Neural cell (in vitro differentiated cells): Measurements from ENCODE around the gene LDAF1.

Experiments
- CTCF ChIP-seq: fragments of 450-650 bp; IDR thresholded peaks from 2 replicates; pipeline ENCODE4 v1.5.1; 2014; ENCODE audit warnings: antibody characterized with exemption, mild to moderate bottlenecking, moderate library complexity; ENCODE audit not compliant: poor library complexity, severe bottlenecking
- EZH2 ChIP-seq: fragments of 200-600, 300-800 bp; shearing (Covaris generic), sonication (generic); IDR thresholded peaks from 2 replicates; pipeline ENCODE4 v1.6.1; 2014; ENCODE audit warnings: antibody characterized with exemption, low read length, borderline replicate concordance, mild to moderate bottlenecking; ENCODE audit not compliant: insufficient read depth, poor library complexity, severe bottlenecking

GRCh38 chr16:21186326-21186691 is 27.8 kb downstream of the LDAF1 start:
- TF ChIP-seq CTCF (no peak), EZH2 (no peak)
